Airway epithelial cell (primary cell): ENCODE data around the gene IER2. TPM values are rescaled to one million over a fixed set of nuclear protein-coding genes. Genes with fewer than 3 reads are reported as not detected.

Experiments
- total RNA-seq: library from RNA; depleted of rRNA; stranded (reverse); fragments of >200 nt; gene quantifications from 2 replicates; pipeline ENCODE4 v1.2.3, GENCODE V29; 2015

IER2 gene
- 116 and 134 TPM in 2 replicates for total RNA-seq

GRCh38 chr19:13150187-13150930, at the start of gene IER2, which contains the start of gene STX10:
TSS of gene IER2 (plus strand) at chr19:13150411. CDS start at chr19:13153187, 2,776 bp downstream.
TSS of gene STX10 (minus strand) at chr19:13150375. CDS start at chr19:13150173, 202 bp downstream.

GRCh38 chr19:13102666-13103580, 47.3 kb upstream of the IER2 start, which contains the start of gene LYL1:
TSS of gene LYL1 (minus strand) at chr19:13102858. CDS start at chr19:13101171, 1,687 bp downstream.

GRCh38 chr19:13116282-13117175, 33.7 kb upstream of the IER2 start, which contains the start of gene TRMT1:
TSS of gene TRMT1 (minus strand) at chr19:13116740. CDS start at chr19:13116399, 341 bp downstream.

GRCh38 chr19:13117772-13118423, 32.3 kb upstream of the IER2 start, which contains the start of gene NACC1:
TSS of gene NACC1 (plus strand) at chr19:13118264. CDS start at chr19:13135208, 16,944 bp downstream.

Other genes with a start within 250 kb of the IER2 start
- gene SYCE2, start 231.1 kb upstream of the IER2 start, total RNA-seq: 0.14 and 2.2 TPM in 2 replicates
- 96.3 and 108 TPM in 2 replicates for gene FARSA, start 216.7 kb upstream of the IER2 start, total RNA-seq
- 926 and 958 TPM in 2 replicates for gene CALR, start 211.8 kb upstream of the IER2 start, total RNA-seq
- gene RAD23A, start 204.5 kb upstream of the IER2 start, total RNA-seq: 103 and 117 TPM in 2 replicates
- gene GADD45GIP1, start 193.2 kb upstream of the IER2 start, total RNA-seq: 88.6 and 107 TPM in 2 replicates
- gene DAND5, start 180.8 kb upstream of the IER2 start, total RNA-seq: 0.07 TPM in 1 of 2 replicates, not detected in the other
- 13.4 and 19.7 TPM in 2 replicates for gene NFIX, start 154.9 kb upstream of the IER2 start, total RNA-seq
- 0.09 and 0.63 TPM in 2 replicates for gene LYL1, start 47.6 kb upstream of the IER2 start, total RNA-seq
- gene TRMT1, start 33.7 kb upstream of the IER2 start, total RNA-seq: 34.3 and 35.7 TPM in 2 replicates
- 55.1 and 80.2 TPM in 2 replicates for gene NACC1, start 32.1 kb upstream of the IER2 start, total RNA-seq
- gene STX10, start within 50 bp of the IER2 start, total RNA-seq: 86.1 and 87.0 TPM in 2 replicates